GM12872 (cell line): ENCODE measurements around the gene GRK4.
A peak's percentile ranks its signal among the peaks of the same experiment; 100 is the strongest.

Experiments
- TF ChIP-seq, protein P1 (sequence below): IDR thresholded peaks from 3 replicates; pipeline ENCODE4 v1.5.1; 2011; ENCODE audit warnings: low read depth, mild to moderate bottlenecking, low read length, moderate library complexity; ENCODE audit not compliant: insufficient read depth

GRK4 gene

DNA sequence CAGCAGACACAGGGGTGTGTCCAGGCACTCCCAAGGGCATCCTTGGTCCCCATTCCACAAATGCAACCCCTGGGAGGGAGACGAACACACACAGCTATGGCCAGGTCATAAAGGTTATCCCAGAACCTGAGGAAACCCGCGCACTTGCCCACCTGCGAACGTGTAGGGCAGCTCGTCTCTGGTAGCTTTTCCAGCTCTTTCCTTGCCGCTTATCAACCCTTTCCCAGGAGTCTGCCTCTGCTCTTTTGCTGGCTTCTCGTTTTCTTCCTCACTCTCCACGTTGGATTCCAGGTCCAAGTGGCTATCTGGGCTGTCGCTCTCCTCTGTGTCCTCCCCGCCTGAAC is 13.6 kb upstream of the GRK4 start:
- TF ChIP-seq, protein P1, sequence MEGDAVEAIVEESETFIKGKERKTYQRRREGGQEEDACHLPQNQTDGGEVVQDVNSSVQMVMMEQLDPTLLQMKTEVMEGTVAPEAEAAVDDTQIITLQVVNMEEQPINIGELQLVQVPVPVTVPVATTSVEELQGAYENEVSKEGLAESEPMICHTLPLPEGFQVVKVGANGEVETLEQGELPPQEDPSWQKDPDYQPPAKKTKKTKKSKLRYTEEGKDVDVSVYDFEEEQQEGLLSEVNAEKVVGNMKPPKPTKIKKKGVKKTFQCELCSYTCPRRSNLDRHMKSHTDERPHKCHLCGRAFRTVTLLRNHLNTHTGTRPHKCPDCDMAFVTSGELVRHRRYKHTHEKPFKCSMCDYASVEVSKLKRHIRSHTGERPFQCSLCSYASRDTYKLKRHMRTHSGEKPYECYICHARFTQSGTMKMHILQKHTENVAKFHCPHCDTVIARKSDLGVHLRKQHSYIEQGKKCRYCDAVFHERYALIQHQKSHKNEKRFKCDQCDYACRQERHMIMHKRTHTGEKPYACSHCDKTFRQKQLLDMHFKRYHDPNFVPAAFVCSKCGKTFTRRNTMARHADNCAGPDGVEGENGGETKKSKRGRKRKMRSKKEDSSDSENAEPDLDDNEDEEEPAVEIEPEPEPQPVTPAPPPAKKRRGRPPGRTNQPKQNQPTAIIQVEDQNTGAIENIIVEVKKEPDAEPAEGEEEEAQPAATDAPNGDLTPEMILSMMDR = no peak

DNA sequence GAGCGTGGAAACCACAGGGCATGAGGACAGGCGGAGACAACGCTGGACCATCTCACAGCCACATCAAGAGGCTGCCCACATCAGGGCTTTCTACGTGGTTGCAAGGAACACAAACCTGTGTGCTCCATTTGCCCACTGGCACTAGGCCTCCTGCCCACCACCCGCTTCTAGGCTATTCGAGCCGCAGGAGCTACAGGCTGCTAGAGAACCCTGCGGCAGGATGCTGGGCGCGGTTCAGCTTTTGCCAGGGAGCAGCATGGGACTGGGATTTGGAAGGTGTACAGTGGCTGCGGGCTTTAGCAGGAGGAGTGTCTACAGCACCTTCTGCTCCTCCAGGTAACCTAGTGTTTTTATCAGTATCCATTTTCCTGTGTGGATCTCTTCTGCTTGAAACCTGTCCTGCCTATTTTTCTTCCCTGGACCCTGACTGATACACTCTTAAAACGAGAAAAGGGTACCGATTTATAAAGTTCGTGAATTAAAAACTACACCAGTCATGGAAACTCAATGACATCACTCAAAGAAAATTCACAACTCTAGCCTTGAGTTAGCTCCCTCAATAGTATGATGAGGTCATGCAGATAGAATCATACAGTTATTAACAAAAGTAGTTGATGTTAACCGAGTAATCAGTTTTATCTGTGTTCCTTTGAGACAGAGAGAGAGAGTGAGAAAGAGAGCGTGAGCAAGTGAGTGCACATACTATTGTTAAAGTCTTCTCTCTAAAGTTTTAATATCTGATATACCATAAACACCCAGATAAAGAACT is 13.0 kb upstream of the GRK4 start:
- TF ChIP-seq, protein P1 = no peak

DNA sequence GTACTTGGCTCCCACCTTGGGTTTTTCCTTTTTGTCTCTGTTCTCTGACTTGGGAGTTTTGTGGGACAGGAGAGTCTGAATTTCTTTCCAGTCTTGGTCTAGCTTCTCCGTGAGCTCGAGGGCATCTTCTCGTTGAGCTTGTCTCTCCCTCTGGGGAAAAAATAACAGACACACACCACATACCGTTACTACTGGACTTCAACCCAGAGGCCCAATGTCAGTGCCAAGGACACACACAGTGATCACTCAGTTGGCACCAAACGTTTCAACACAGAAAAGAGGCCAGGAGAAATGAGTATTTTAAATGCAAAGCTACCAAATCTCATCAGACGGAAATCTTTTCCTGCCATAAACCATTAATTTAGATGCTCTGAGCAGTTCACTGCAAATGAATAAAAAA is 9.9 kb upstream of the GRK4 start:
- TF ChIP-seq, protein P1 = no peak

DNA sequence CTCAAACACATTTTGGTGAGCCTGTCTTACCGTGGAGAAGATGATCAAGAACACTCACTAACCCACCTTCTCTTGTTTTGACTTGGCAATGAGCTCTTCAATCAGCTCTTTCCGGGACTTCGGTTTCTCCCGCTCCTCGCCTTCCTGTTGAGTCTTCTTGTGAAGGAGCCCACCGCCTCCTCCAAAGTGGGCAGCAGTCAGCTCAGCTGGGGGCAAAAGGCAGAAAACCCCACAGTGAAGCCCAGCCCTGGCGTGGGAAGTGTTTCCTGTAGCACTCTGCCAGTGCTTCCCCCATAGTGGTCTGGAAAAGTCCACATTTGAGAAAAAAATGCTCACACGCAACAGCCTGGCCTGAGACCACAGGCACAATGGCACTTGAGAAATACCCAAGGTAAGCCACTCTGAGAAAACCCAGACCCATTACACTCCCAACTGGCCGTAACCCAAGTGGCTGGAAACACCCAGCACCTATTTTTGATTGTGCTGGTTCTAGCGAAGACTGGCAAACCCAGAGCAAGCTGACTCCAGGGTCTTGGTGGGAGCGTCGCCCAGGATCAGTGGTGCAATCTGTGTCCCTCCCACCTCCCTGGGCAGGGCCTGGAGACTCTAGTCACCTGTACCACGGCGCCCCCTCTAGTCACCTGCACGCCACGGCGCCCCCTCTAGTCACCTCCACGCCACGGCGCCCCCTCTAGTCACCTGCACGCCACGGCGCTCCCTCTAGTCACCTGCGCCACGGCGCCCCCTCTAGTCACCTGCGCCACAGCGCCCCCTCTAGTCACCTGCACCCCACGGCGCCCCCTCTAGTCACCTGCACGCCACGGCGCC is 8.8 kb upstream of the GRK4 start:
- TF ChIP-seq, protein P1 = peak; percentile 21; the same call in 1 of the 3 replicates

DNA sequence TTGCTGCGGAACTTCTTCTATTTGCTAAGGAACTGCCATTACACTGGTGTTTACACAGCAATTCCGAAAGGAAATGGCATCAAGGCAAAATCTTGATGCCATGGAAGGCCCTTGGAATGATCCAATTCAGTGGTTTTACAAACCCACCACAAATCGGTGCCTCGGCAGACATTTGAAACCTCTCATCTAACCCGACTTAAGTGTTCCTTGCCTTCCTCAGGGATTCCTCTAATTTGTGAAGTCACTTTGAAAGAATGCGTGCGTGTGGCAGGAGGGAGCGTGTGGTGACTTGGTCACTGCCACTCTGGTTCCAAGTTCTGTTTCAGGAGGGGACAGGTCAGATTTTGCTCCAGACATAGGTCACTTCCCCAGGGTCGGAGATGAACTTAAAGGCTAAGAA is 4.9 kb upstream of the GRK4 start:
- TF ChIP-seq, protein P1 = no peak

DNA sequence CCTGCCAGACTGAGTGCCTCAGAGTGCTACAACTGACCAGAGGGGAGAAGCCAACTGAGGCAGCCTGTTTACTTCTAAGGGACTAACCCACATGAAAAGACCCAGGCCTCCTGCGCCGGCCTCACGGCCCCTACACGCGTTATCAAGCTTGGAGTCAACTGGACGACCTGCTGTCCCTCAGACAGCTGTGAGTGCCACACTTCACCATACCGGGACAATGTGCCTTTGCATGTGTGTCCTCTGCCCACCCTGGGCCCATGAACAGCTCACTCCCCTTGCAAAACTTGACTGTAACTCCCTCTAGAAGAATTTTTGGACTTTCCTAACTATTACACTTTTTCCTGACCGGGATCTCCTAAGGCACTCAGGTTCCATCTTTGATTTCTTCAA is 2.0 kb upstream of the GRK4 start:
- TF ChIP-seq, protein P1 = no peak

DNA sequence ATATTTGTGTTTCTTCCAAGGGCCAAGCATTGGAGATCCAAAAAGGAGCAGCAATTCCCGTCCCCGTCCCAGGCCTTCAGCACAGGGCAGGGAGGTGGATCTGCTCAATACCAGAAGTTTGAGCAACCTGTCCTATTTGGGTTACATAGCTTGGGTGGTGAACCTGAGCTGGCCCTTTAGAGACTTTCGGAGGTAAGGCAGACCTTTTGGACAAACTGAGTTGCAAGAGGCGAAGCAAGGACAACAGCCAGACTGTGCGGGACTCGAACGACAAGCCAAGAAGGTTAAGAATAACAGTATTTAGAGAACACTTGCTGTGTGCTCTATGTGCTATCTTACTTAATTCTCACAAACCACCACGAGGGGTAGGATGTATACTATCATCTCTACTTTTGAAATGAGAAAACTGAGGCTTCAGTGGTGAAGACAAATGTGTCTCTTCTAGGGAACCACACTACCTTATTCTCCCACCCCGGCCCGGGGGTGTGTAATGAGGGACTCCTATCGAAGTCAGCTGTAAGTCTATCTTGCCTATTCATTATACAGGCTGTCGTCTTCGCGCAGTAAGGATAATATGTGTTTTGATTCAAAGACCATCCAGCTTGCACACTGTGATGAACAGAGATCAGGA is 1.4 kb upstream of the GRK4 start:
- TF ChIP-seq, protein P1 = peak; percentile 27; the same call in 1 of the 3 replicates
